Epithelial cell of esophagus (primary cell): ENCODE results near the gene NEK10.

Source experiments
- DNase-seq: peaks from one replicate; pipeline ENCODE4 v3.0.0; 2010; ENCODE audit warnings: low read depth
- H3K4me3 ChIP-seq: 2 replicates; pipeline ENCODE4 v1.5.1; 2011; ENCODE audit warnings: mild to moderate bottlenecking, low read length, control low read depth
- CTCF ChIP-seq: IDR thresholded peaks from 2 replicates; pipeline ENCODE4 v1.5.1; 2011; ENCODE audit warnings: low read depth, mild to moderate bottlenecking, low read length, control low read depth, inconsistent platforms; ENCODE audit not compliant: insufficient read depth; ENCODE audit errors: missing control alignments

Gene NEK10

DNA sequence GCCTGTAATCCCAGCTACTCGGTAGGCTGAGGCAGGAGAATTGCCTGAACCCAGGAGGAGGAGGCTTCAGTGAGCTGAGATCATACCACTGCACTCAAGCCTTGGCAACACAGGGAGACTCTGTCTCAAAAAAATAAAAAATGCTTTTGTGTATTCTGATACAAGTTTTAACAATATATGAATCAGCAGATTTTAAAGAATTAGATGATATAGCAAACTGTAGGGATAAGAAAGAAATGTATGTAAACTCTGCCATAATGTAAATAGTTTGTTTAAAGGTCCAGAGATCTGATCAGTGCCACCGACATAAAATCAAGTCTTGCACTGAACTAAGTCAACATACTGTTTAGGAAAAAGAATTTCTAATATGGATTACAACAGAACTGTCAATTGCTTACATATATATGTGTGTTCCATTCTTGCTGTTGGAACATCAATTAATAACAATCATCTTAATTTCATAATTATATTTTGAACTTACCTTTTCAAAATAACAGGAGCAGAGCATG, 208.3 kb downstream of the NEK10 start:
- H3K4me3 ChIP-seq = no peak overlapping the region
- TF ChIP-seq CTCF = no peak
- no peak for DNase-seq

DNA sequence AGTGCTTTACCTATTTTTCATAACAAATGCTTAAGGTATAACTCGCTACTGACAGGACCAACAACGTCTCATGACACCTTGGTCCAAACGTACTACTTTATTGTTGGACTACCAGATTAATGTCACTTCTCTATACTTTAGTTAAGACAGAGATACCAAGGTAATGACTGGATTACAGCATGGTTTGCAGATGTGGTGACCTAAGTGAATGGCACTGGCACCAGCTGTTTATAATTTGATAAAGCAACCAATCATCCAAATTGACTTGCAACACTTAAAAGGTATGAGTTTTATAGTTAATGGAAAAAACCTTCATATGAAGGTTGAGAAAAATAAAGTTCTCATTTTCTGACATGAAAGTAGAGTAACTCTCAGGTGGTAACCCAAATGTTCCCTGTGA, 209.0 kb downstream of the NEK10 start:
- no peak for TF ChIP-seq CTCF
- no peak for DNase-seq
- no peak overlapping the region for H3K4me3 ChIP-seq

- peak; percentile 58 for DNase-seq
- no peak overlapping the region for H3K4me3 ChIP-seq
- TF ChIP-seq CTCF = no peak
Measured at GRCh38 chr3:27147215-27147614, 222.0 kb downstream of the NEK10 start.

GRCh38 chr3:27146786-27147185, 222.4 kb downstream of the NEK10 start:
- no peak overlapping the region for H3K4me3 ChIP-seq
- TF ChIP-seq CTCF = no peak
- DNase-seq = no peak

- no peak for TF ChIP-seq CTCF
- no peak for DNase-seq
Measured at GRCh38 chr3:27145719-27146118, 223.5 kb downstream of the NEK10 start.

GRCh38 chr3:27141668-27142067, 227.5 kb downstream of the NEK10 start:
- no peak overlapping the region for H3K4me3 ChIP-seq
- TF ChIP-seq CTCF = no peak
- no peak for DNase-seq

More at GRCh38 chr3:27145719-27146118, 223.5 kb downstream of the NEK10 start:
- no peak overlapping the region for H3K4me3 ChIP-seq

DNA sequence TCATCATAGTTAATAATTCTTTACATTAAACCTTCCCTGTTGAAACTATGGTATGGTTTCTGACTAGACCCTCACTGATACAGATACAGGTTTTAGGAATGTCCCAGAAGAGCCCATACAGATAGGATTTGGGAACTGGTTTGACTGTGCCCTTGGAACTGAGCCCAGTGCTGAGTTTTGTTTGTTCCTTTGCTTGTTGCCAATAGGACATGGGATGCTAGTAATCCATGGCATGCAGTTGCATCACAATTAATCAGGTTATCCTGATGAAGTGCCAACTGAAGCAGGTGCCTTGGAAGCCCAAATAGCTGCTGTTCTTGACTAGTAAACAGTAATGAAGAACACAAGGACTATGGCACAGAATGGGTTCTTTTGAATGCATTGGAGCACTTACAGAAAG, 230.6 kb downstream of the NEK10 start:
- DNase-seq = peak; percentile 9
- TF ChIP-seq CTCF = no peak
- no peak overlapping the region for H3K4me3 ChIP-seq
